Glutamatergic neuron (in vitro differentiated cells): ENCODE results near the gene SLC6A4. TPM values are rescaled to one million over a fixed set of nuclear protein-coding genes. Genes with fewer than 3 reads are reported as not detected.

Source experiments
- DNase-seq: peaks from one replicate; pipeline ENCODE4 v3.0.0; 2022
- H3K27ac Mint-ChIP-seq: one replicate; pipeline ENCODE4 v1.8.0; 2020; ENCODE audit warnings: mild to moderate bottlenecking, mixed read lengths, inconsistent platforms; ENCODE audit not compliant: unreplicated experiment
- H3K27me3 Mint-ChIP-seq: one replicate; pipeline ENCODE4 v1.8.0; 2020; ENCODE audit warnings: mild to moderate bottlenecking, moderate library complexity, mixed read lengths, inconsistent platforms; ENCODE audit not compliant: unreplicated experiment
- H3K36me3 Mint-ChIP-seq: one replicate; pipeline ENCODE4 v1.8.0; 2020; ENCODE audit warnings: mild to moderate bottlenecking, mixed read lengths, inconsistent platforms; ENCODE audit not compliant: unreplicated experiment
- H3K4me1 Mint-ChIP-seq: one replicate; pipeline ENCODE4 v1.8.0; 2020; ENCODE audit warnings: mild to moderate bottlenecking, low read depth, mixed read lengths, inconsistent platforms; ENCODE audit not compliant: unreplicated experiment
- H3K4me3 Mint-ChIP-seq: one replicate; pipeline ENCODE4 v1.8.0; 2020; ENCODE audit warnings: mild to moderate bottlenecking, mixed read lengths, inconsistent platforms; ENCODE audit not compliant: unreplicated experiment
- H3K9me3 Mint-ChIP-seq: one replicate; pipeline ENCODE4 v1.8.0; 2020; ENCODE audit warnings: mild to moderate bottlenecking, moderate library complexity, mixed read lengths, inconsistent platforms; ENCODE audit not compliant: unreplicated experiment
- CTCF ChIP-seq: fragments of 200-600 bp; sonication (generic); IDR thresholded peaks from one replicate; pipeline ENCODE4 v1.5.0; 2021; ENCODE audit not compliant: partially characterized antibody, unreplicated experiment
- total RNA-seq: library from RNA; stranded (reverse); fragmentation: NEBNext Ultra II Directional; extraction: Animal tissue kit (Norgen Biotek cat#: 25700); gene quantifications from one replicate; pipeline ENCODE4 v1.2.1, GENCODE V29; 2021; ENCODE audit not compliant: unreplicated experiment

The SLC6A4 gene
- total RNA-seq, 1 donor from 2014 or later = not detected

DNA sequence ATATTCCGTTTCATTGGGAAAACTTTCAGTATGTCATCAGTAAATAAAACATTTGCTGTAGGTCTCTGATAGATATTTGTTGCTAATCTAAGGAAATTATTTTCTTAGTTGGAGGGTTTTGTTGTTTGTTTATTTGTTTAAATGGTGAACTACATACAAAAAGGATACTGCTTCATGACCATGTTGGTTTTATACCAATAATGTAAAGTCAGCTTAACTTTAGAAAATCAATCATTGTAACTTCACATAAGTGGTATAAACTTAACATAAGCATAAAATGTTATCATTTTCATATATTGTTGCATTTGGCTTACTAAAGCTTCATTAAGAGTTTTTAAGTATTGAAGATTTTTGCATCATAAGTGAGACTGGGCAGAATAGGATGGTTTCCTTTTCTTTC is 60.9 kb downstream of the SLC6A4 start:
- no peak overlapping the region for H3K4me3 Mint-ChIP-seq
- TF ChIP-seq CTCF = no peak
- no peaks in the 10 kb centered on the region for H3K27me3 Mint-ChIP-seq
- no peaks in the 10 kb centered on the region for H3K9me3 Mint-ChIP-seq
- H3K36me3 Mint-ChIP-seq = no peaks in the 10 kb centered on the region
- H3K27ac Mint-ChIP-seq = no peak overlapping the region
- no peaks in the 10 kb centered on the region for H3K4me1 Mint-ChIP-seq
- no peak for DNase-seq

GRCh38 chr17:30173649-30174048 is 61.8 kb downstream of the SLC6A4 start:
- no peaks in the 10 kb centered on the region for H3K36me3 Mint-ChIP-seq
- TF ChIP-seq CTCF = no peak
- no peak overlapping the region for H3K27ac Mint-ChIP-seq
- DNase-seq = no peak
- H3K9me3 Mint-ChIP-seq = no peaks in the 10 kb centered on the region
- no peaks in the 10 kb centered on the region for H3K27me3 Mint-ChIP-seq
- H3K4me3 Mint-ChIP-seq = no peak overlapping the region
- no peaks in the 10 kb centered on the region for H3K4me1 Mint-ChIP-seq

GRCh38 chr17:30172560-30172959 is 62.9 kb downstream of the SLC6A4 start:
- no peak overlapping the region for H3K4me3 Mint-ChIP-seq
- no peak for TF ChIP-seq CTCF
- H3K27me3 Mint-ChIP-seq = no peaks in the 10 kb centered on the region
- DNase-seq = no peak
- no peaks in the 10 kb centered on the region for H3K36me3 Mint-ChIP-seq
- no peak overlapping the region for H3K27ac Mint-ChIP-seq
- no peaks in the 10 kb centered on the region for H3K9me3 Mint-ChIP-seq
- no peaks in the 10 kb centered on the region for H3K4me1 Mint-ChIP-seq

DNA sequence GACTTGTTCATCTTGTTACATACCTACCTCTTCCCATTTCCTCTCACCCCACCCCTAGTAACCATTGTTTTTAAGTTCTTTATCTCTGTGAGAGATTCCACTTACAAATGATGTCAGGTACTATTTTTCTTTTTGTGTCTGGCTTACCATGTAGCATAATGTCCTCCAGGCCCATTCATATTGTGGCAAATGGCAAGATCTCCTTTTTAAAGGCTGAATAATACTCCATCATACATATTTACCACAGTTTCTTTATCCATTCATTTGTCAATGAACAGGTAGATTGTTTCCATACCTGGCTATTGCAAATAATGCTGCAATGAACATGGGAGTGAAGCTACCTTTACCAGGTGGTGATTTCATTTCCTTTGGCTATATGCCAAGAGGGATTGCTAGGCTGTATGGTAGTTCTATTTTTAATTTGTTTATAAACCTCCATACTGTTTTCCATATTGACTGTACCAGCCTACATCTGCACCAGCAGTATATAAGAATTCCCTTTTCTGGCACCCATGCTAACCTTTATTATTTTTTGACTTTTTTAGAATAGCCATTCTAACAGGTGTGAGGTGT is 65.0 kb downstream of the SLC6A4 start:
- Mint-ChIP-seq H3K4me3 (no peak overlapping the region), H3K27ac (no peak overlapping the region), H3K4me1 (no peaks in the 10 kb centered on the region), H3K27me3 (no peaks in the 10 kb centered on the region), H3K9me3 (peaks cover 2% of the 10 kb centered on the region), H3K36me3 (no peaks in the 10 kb centered on the region)
- DNase-seq = no peak
- TF ChIP-seq CTCF = no peak

- TF ChIP-seq CTCF = no peak
- Mint-ChIP-seq H3K4me1 (no peaks in the 10 kb centered on the region), H3K4me3 (no peak overlapping the region), H3K9me3 (peaks cover 2% of the 10 kb centered on the region), H3K27ac (no peak overlapping the region), H3K36me3 (no peaks in the 10 kb centered on the region), H3K27me3 (no peaks in the 10 kb centered on the region)
- DNase-seq = no peak
Measured at GRCh38 chr17:30165960-30166359, 69.5 kb downstream of the SLC6A4 start.
